Colonic mucosa (tissue), 4 donors: ENCODE results near the gene LUM. TPM values are rescaled to one million over a fixed set of nuclear protein-coding genes. Genes with fewer than 3 reads are reported as not detected.

ENCODE experiments used
- DNase-seq: peaks from one replicate; pipeline ENCODE4 v3.0.0-alpha.2; 2020
- H3K27ac ChIP-seq: fragments of 200-600 bp; one replicate; pipeline ENCODE4 v1.8.0; 2021
- H3K27me3 ChIP-seq: fragments of 200-600 bp; one replicate; pipeline ENCODE4 v1.8.0; 2021
- H3K36me3 ChIP-seq: fragments of 200-600 bp; one replicate; pipeline ENCODE4 v1.8.0; 2021
- H3K4me1 ChIP-seq: fragments of 200-600 bp; one replicate; pipeline ENCODE4 v1.8.0; 2021; ENCODE audit warnings: mild to moderate bottlenecking
- H3K4me3 ChIP-seq: fragments of 200-600 bp; one replicate; pipeline ENCODE4 v1.8.0; 2021
- H3K9ac ChIP-seq, 2 donors: one replicate each; pipeline ENCODE4 v1.7.0; 2013; ENCODE audit warnings: control low read depth in 2 of 2, low read depth in 2 of 2, low read length in 2 of 2
- H3K9me3 ChIP-seq: fragments of 200-600 bp; one replicate; pipeline ENCODE4 v1.8.0; 2021
- CTCF ChIP-seq: fragments of 200-600 bp; IDR thresholded peaks from one replicate; pipeline ENCODE4 v1.8.0; 2022; ENCODE audit warnings: antibody characterized with exemption, mild to moderate bottlenecking
- intact Hi-C: fragments of 100-400 bp; cut with DNase I; formaldehyde crosslinking; loops from one replicate; pipeline ENCODE4 v1.14.1; 2022
- total RNA-seq, 2 donors: library from RNA; stranded (reverse); fragmentation: NEBNext Ultra II Directional in 1 of 2; extraction: Animal tissue kit (Norgen Biotek cat#: 25700) in 1 of 2; gene quantifications; one replicate each; pipeline ENCODE4 v1.2.1, GENCODE V29; 2021
- donor health status: healthy.
- donor health status: DM: no; HTN: no; CAD: no.
- donor health status: DM: no; HTN: no; CAD: no.

Gene LUM
- total RNA-seq, 2 donors from 2014 or later = 26.1 to 102 TPM

- Histone ChIP-seq H3K4me3 (no peak overlapping the region), H3K27ac (no peak overlapping the region), H3K9ac (no peak overlapping the region), H3K27me3 (no peaks in the 10 kb centered on the region), H3K9me3 (no peaks in the 10 kb centered on the region), H3K36me3 (no peaks in the 10 kb centered on the region), H3K4me1 (no peaks in the 10 kb centered on the region)
- intact Hi-C loops = no loop called here
- no peak for DNase-seq
- TF ChIP-seq CTCF = no peak
These were observed 6.4 kb downstream of the LUM start for GRCh38 chr12:91104812-91105466.

- no peaks in the 10 kb centered on the region for H3K36me3 ChIP-seq
- intact Hi-C loops = no loop called here
These were observed 7.7 kb downstream of the LUM start for GRCh38 chr12:91103624-91104023.

GRCh38 chr12:91103101-91103500 is 8.2 kb downstream of the LUM start:
- no peaks in the 10 kb centered on the region for H3K9me3 ChIP-seq
- H3K4me3 ChIP-seq = no peak overlapping the region
- TF ChIP-seq CTCF = no peak
- intact Hi-C loops = no loop called here
- H3K27ac ChIP-seq = no peak overlapping the region
- H3K9ac ChIP-seq = no peak overlapping the region
- H3K4me1 ChIP-seq = no peaks in the 10 kb centered on the region
- H3K36me3 ChIP-seq = no peaks in the 10 kb centered on the region
- DNase-seq = no peak
- H3K27me3 ChIP-seq = no peaks in the 10 kb centered on the region

More at GRCh38 chr12:91103624-91104023, 7.7 kb downstream of the LUM start:
- no peak for DNase-seq
- TF ChIP-seq CTCF = no peak
- no peak overlapping the region for H3K9ac ChIP-seq
- H3K4me1 ChIP-seq = no peaks in the 10 kb centered on the region
- no peaks in the 10 kb centered on the region for H3K9me3 ChIP-seq
- H3K4me3 ChIP-seq = no peak overlapping the region
- H3K27me3 ChIP-seq = no peaks in the 10 kb centered on the region
- no peak overlapping the region for H3K27ac ChIP-seq

- H3K27me3 ChIP-seq = no peaks in the 10 kb centered on the region
- no peaks in the 10 kb centered on the region for H3K36me3 ChIP-seq
- intact Hi-C loops = no loop called here
- no peaks in the 10 kb centered on the region for H3K4me1 ChIP-seq
- no peak overlapping the region for H3K4me3 ChIP-seq
- H3K9ac ChIP-seq = no peak overlapping the region
- no peak overlapping the region for H3K27ac ChIP-seq
- no peaks in the 10 kb centered on the region for H3K9me3 ChIP-seq
- DNase-seq = no peak
- no peak for TF ChIP-seq CTCF
These were observed 10.4 kb downstream of the LUM start for GRCh38 chr12:91100906-91101305.

- DNase-seq = no peak
- no peak overlapping the region for H3K9ac ChIP-seq
- intact Hi-C loops = no loop called here
- H3K27ac ChIP-seq = no peak overlapping the region
- no peak for TF ChIP-seq CTCF
- H3K27me3 ChIP-seq = no peaks in the 10 kb centered on the region
- no peaks in the 10 kb centered on the region for H3K4me1 ChIP-seq
- no peaks in the 10 kb centered on the region for H3K9me3 ChIP-seq
- no peak overlapping the region for H3K4me3 ChIP-seq
- no peaks in the 10 kb centered on the region for H3K36me3 ChIP-seq
These were observed 11.5 kb downstream of the LUM start for GRCh38 chr12:91099836-91100235.
